ENCODE measurements around the gene MARF1. TPM values are rescaled to one million over a fixed set of nuclear protein-coding genes. Genes with fewer than 3 reads are reported as not detected.
"Not testable (repeated sequence)": the region's sequence is repeated elsewhere in the genome, so short reads cannot be mapped to it uniquely, and the experiment has no call there.

Gene MARF1
- 10 to 100 TPM; 31.2 to 43.2 (median 35.7) TPM for total RNA-seq

GRCh38 chr16:15643048-15643945, at the start of gene MARF1:
Gene MARF1, minus strand, starts transcription at chr16:15643154. Its CDS starts 3,921 bp downstream, at chr16:15639233.
- peak; percentile 97 to 100 for DNase-seq (ENCODE audit: low spot score in 2 of 2)
- WGBS, 2 donors: 0 to 1% methylated on average over 52 to 58 of the region's 58 CpGs
- peak within 1 kb of the TSS; percentile 76 for H3K4me3 ChIP-seq (ENCODE audit: low read depth, poor library complexity, severe bottlenecking)
- peak in 1 of 2 donors; percentile 96 for TF ChIP-seq POLR2A (IDR thresholded peaks at IDR 0.05)
- TF ChIP-seq CTCF (IDR thresholded peaks at IDR 0.05): no peak
- intact Hi-C loops (cut with DNase I; ENCODE audit: low total_unique reads): no loop called here

- DNase-seq (ENCODE audit: low spot score in 2 of 2); H3K4me3 ChIP-seq (ENCODE audit: low read depth, poor library complexity, severe bottlenecking); intact Hi-C loops (cut with DNase I; ENCODE audit: low total_unique reads): not testable (repeated sequence)
- 100% methylated on average over 1 of the region's 1 CpG for WGBS, 2 donors
Observed at GRCh38 chr16:15692508-15692907, 49.6 kb upstream of the MARF1 start.

- no peak for DNase-seq (ENCODE audit: low spot score in 2 of 2)
- TF ChIP-seq POLR2A (IDR thresholded peaks at IDR 0.05) (no peak), CTCF (IDR thresholded peaks at IDR 0.05) (no peak)
- H3K4me3 ChIP-seq (ENCODE audit: low read depth, poor library complexity, severe bottlenecking): no peak overlapping the region
- 88 to 96% methylated on average over 8 to 10 of the region's 10 CpGs for WGBS, 2 donors
- intact Hi-C loops (cut with DNase I; ENCODE audit: low total_unique reads): no loop called here
Observed at GRCh38 chr16:15691046-15691445, 48.1 kb upstream of the MARF1 start.

GRCh38 chr16:15690296-15690695, 47.3 kb upstream of the MARF1 start:
- WGBS, 2 donors: 89% methylated on average over 3 of the region's 3 CpGs
- TF ChIP-seq POLR2A (IDR thresholded peaks at IDR 0.05) (no peak), CTCF (IDR thresholded peaks at IDR 0.05) (no peak)
- H3K4me3 ChIP-seq (ENCODE audit: low read depth, poor library complexity, severe bottlenecking): no peak overlapping the region
- no peak for DNase-seq (ENCODE audit: low spot score in 2 of 2)
- intact Hi-C loops (cut with DNase I; ENCODE audit: low total_unique reads): no loop called here

GRCh38 chr16:15689290-15689689, 46.3 kb upstream of the MARF1 start:
- TF ChIP-seq POLR2A (IDR thresholded peaks at IDR 0.05) (no peak), CTCF (IDR thresholded peaks at IDR 0.05) (no peak)
- H3K4me3 ChIP-seq (ENCODE audit: low read depth, poor library complexity, severe bottlenecking): no peak overlapping the region
- no peak for DNase-seq (ENCODE audit: low spot score in 2 of 2)
- 96 to 99% methylated on average over 3 of the region's 3 CpGs for WGBS, 2 donors
- intact Hi-C loops (cut with DNase I; ENCODE audit: low total_unique reads): no loop called here

- TF ChIP-seq CTCF (IDR thresholded peaks at IDR 0.05): no peak
- no peak for TF ChIP-seq POLR2A (IDR thresholded peaks at IDR 0.05)
- no peak for DNase-seq (ENCODE audit: low spot score in 2 of 2)
- intact Hi-C loops (cut with DNase I; ENCODE audit: low total_unique reads): no loop called here
- no peak overlapping the region for H3K4me3 ChIP-seq (ENCODE audit: low read depth, poor library complexity, severe bottlenecking)
- 95 to 100% methylated on average over 2 of the region's 2 CpGs for WGBS, 2 donors
Observed at GRCh38 chr16:15686287-15686686, 43.3 kb upstream of the MARF1 start.

Data from lower leg skin (tissue), 4 donors.